H9 (cell line): ENCODE measurements around the gene SNTG2. TPM values are rescaled to one million over a fixed set of nuclear protein-coding genes. Genes with fewer than 3 reads are reported as not detected.

Experiments
- DNase-seq: peaks from one replicate; pipeline ENCODE4 v3.0.0-alpha.2; 2017
- H2AFZ ChIP-seq: one replicate; pipeline ENCODE4 v1.6.1; 2013; ENCODE audit warnings: mild to moderate bottlenecking, low read length, control low read depth, moderate library complexity
- H2AK5ac ChIP-seq: 2 replicates; pipeline ENCODE4 v1.6.1; 2013; ENCODE audit warnings: low read length, control low read depth, mixed read lengths; ENCODE audit not compliant: insufficient read length
- H2BK120ac ChIP-seq: one replicate; pipeline ENCODE4 v1.6.1; 2013; ENCODE audit warnings: low read depth, mild to moderate bottlenecking, low read length, control low read depth, inconsistent platforms; ENCODE audit not compliant: poor library complexity, severe bottlenecking
- H2BK12ac ChIP-seq: 2 replicates; pipeline ENCODE4 v1.6.1; 2013; ENCODE audit warnings: low read length, control low read depth, mixed read lengths, low read depth; ENCODE audit not compliant: insufficient read length
- H2BK15ac ChIP-seq: 2 replicates; pipeline ENCODE4 v1.6.1; 2013; ENCODE audit warnings: low read depth, low read length, control low read depth
- H2BK20ac ChIP-seq: one replicate; pipeline ENCODE4 v1.6.1; 2013; ENCODE audit warnings: low read depth, mild to moderate bottlenecking, low read length, control low read depth, inconsistent platforms; ENCODE audit not compliant: poor library complexity, severe bottlenecking
- H2BK5ac ChIP-seq: 2 replicates; pipeline ENCODE4 v1.6.1; 2013; ENCODE audit warnings: low read length, control low read depth, mixed read lengths; ENCODE audit not compliant: insufficient read length
- H3K14ac ChIP-seq: 2 replicates; pipeline ENCODE4 v1.6.1; 2013; ENCODE audit warnings: low read length, control low read depth; ENCODE audit not compliant: insufficient read depth
- H3K18ac ChIP-seq: 2 replicates; pipeline ENCODE4 v1.6.1; 2013; ENCODE audit warnings: low read depth, mild to moderate bottlenecking, mixed read lengths, low read length, control low read depth; ENCODE audit not compliant: insufficient read length
- H3K23ac ChIP-seq: 2 replicates; pipeline ENCODE4 v1.6.1; 2013; ENCODE audit warnings: low read length, control low read depth, mixed read lengths, low read depth; ENCODE audit not compliant: insufficient read length
- H3K23me2 ChIP-seq: 2 replicates; pipeline ENCODE4 v1.6.1; 2013; ENCODE audit warnings: low read depth, mild to moderate bottlenecking, mixed read lengths, low read length, control low read depth; ENCODE audit not compliant: insufficient read length, poor library complexity, severe bottlenecking
- H3K27ac ChIP-seq: 2 replicates; pipeline ENCODE4 v1.5.1; 2013; ENCODE audit warnings: low read length, control low read depth, mixed read lengths, low read depth; ENCODE audit not compliant: insufficient read length
- H3K27me3 ChIP-seq: 2 replicates; pipeline ENCODE4 v1.6.1; 2013; ENCODE audit warnings: low read length, control low read depth, inconsistent platforms; ENCODE audit not compliant: insufficient read depth
- H3K4ac ChIP-seq: 2 replicates; pipeline ENCODE4 v1.6.1; 2013; ENCODE audit warnings: low read depth, mild to moderate bottlenecking, control low read depth, inconsistent platforms, low read length, moderate library complexity
- H3K4me1 ChIP-seq: 2 replicates; pipeline ENCODE4 v1.6.1; 2013; ENCODE audit warnings: low read length, control low read depth, inconsistent platforms; ENCODE audit not compliant: insufficient read depth
- H3K4me2 ChIP-seq: 2 replicates; pipeline ENCODE4 v1.6.1; 2013; ENCODE audit warnings: low read length, control low read depth, mixed read lengths; ENCODE audit not compliant: insufficient read length, insufficient read depth
- H3K56ac ChIP-seq: 2 replicates; pipeline ENCODE4 v1.6.1; 2013; ENCODE audit warnings: low read depth, mild to moderate bottlenecking, mixed read lengths, low read length, control low read depth; ENCODE audit not compliant: insufficient read length
- H3K79me1 ChIP-seq: 2 replicates; pipeline ENCODE4 v1.6.1; 2013; ENCODE audit warnings: low read depth, mild to moderate bottlenecking, moderate library complexity, low read length, control low read depth, inconsistent platforms; ENCODE audit not compliant: insufficient read depth, poor library complexity, severe bottlenecking
- H3K79me2 ChIP-seq: 2 replicates; pipeline ENCODE4 v1.6.1; 2013; ENCODE audit warnings: low read length, control low read depth, inconsistent platforms; ENCODE audit not compliant: insufficient read depth
- H3K9ac ChIP-seq: 2 replicates; pipeline ENCODE4 v1.6.1; 2013; ENCODE audit warnings: low read length, control low read depth, mixed read lengths; ENCODE audit not compliant: insufficient read length; ENCODE audit errors: extremely low read depth
- H3K9me3 ChIP-seq: one replicate; pipeline ENCODE4 v1.6.1; 2013; ENCODE audit warnings: low read depth, low read length, inconsistent platforms; ENCODE audit not compliant: control insufficient read depth
- H3T11ph ChIP-seq: one replicate; pipeline ENCODE4 v1.6.1; 2013; ENCODE audit warnings: mild to moderate bottlenecking, low read length, control low read depth, inconsistent platforms
- H4K20me1 ChIP-seq: one replicate; pipeline ENCODE4 v1.6.1; 2013; ENCODE audit not compliant: control insufficient read depth, insufficient read length, insufficient read depth
- H4K5ac ChIP-seq: 2 replicates; pipeline ENCODE4 v1.6.1; 2013; ENCODE audit warnings: low read depth, mild to moderate bottlenecking, mixed read lengths, low read length, control low read depth; ENCODE audit not compliant: insufficient read length
- H4K8ac ChIP-seq: replicated peaks from 2 replicates; pipeline ENCODE4 v1.6.1; 2013; ENCODE audit warnings: low read length, control low read depth, mixed read lengths, low read depth; ENCODE audit not compliant: insufficient read length
- H4K91ac ChIP-seq: 2 replicates; pipeline ENCODE4 v1.6.1; 2013; ENCODE audit warnings: low read depth, mild to moderate bottlenecking, moderate library complexity, mixed read lengths, low read length, control low read depth; ENCODE audit not compliant: insufficient read length
- H3K27ac Mint-ChIP-seq, 3 experiments: 2 replicates in 2 of 3; 3 replicates in 1 of 3; pipeline ENCODE4 v1.8.0; 2020 to 2021; ENCODE audit warnings: mixed read lengths in 3 of 3, mild to moderate bottlenecking in 1 of 3, moderate library complexity in 1 of 3
- H3K27me3 Mint-ChIP-seq: 2 replicates; pipeline ENCODE4 v1.8.0; 2021; ENCODE audit warnings: low read depth, mild to moderate bottlenecking, moderate library complexity, mixed read lengths
- H3K36me3 Mint-ChIP-seq, 3 experiments: 2 replicates in 2 of 3; 3 replicates in 1 of 3; pipeline ENCODE4 v1.8.0; 2020 to 2021; ENCODE audit warnings: low read depth in 3 of 3, mixed read lengths in 3 of 3; ENCODE audit not compliant: insufficient read depth in 1 of 3
- H3K4me1 Mint-ChIP-seq, 2 experiments: 2 replicates each; pipeline ENCODE4 v1.8.0; 2020; ENCODE audit warnings: mixed read lengths in 2 of 2
- H3K4me3 Mint-ChIP-seq, 2 experiments: 2 replicates in 1 of 2; 3 replicates in 1 of 2; pipeline ENCODE4 v1.8.0; 2020 to 2021; ENCODE audit warnings: mild to moderate bottlenecking in 2 of 2, mixed read lengths in 2 of 2, moderate library complexity in 1 of 2
- H3K9me3 Mint-ChIP-seq, 2 experiments: 2 replicates in 1 of 2; 3 replicates in 1 of 2; pipeline ENCODE4 v1.8.0; 2020; ENCODE audit warnings: mild to moderate bottlenecking in 2 of 2, mixed read lengths in 2 of 2, moderate library complexity in 1 of 2
- CTCF ChIP-seq: fragments of 200-600 bp; sonication (generic); conservative IDR thresholded peaks from 3 replicates; pipeline ENCODE4 v1.8.0; 2021; ENCODE audit warnings: antibody characterized with exemption, mild to moderate bottlenecking
- WGBS: extraction: QIAGEN DNeasy Blood & Tissue Kit; methylation state at CpG from one replicate; pipeline ENCODE4 v1.1.7; 2013; ENCODE audit warnings: missing lambda C conversion rate, low lambda C conversion rate, mixed read lengths; ENCODE audit not compliant: insufficient read length; ENCODE audit errors: extremely low coverage; 5-methylcytosine and 5-hydroxymethylcytosine counted together
- total RNA-seq: library from RNA; stranded (reverse); gene quantifications from 2 replicates; pipeline ENCODE4 v1.2.1, GENCODE V29; 2021

SNTG2 gene
- total RNA-seq, 1 experiment from 2014 or later: 13.2 TPM

GRCh38 chr2:1068822-1069221 lies 118.2 kb downstream of the SNTG2 start:
- Histone ChIP-seq H3K9me3 (no peaks in the 10 kb centered on the region), H4K5ac (no peak overlapping the region), H2AFZ (no peak overlapping the region), H3K56ac (no peak overlapping the region), H3K23ac (no peak overlapping the region), H3K18ac (no peak overlapping the region), H4K8ac (no peak overlapping the region), H2BK120ac (no peak overlapping the region), H3K27ac (no peak overlapping the region), H3K4ac (no peak overlapping the region), H2BK5ac (no peak overlapping the region), H3K79me2 (no peaks in the 10 kb centered on the region), H3K23me2 (no peaks in the 10 kb centered on the region), H3K4me1 (no peaks in the 10 kb centered on the region), H3K14ac (no peak overlapping the region), H2BK15ac (no peak overlapping the region), H2BK20ac (no peak overlapping the region), H4K91ac (no peak overlapping the region), H3K27me3 (no peaks in the 10 kb centered on the region), H3K4me2 (no peak overlapping the region), H2AK5ac (no peak overlapping the region), H3K79me1 (peaks cover 2% of the 10 kb centered on the region), H3K9ac (no peak overlapping the region), H3T11ph (no peak overlapping the region), H4K20me1 (no peaks in the 10 kb centered on the region), H2BK12ac (no peak overlapping the region)
- H3K36me3 Mint-ChIP-seq: peaks cover 4 to 25% (median 17%) of the 10 kb centered on the region in 3 experiments; a peak in 6 of 7 replicates
- H3K27me3 Mint-ChIP-seq: peaks cover 3% of the 10 kb centered on the region; the same call in 1 of the 2 replicates
- peaks cover 5 to 6% of the 10 kb centered on the region in 2 experiments; a peak in 3 of 5 replicates for H3K9me3 Mint-ChIP-seq
- no peak for DNase-seq
- no peak for TF ChIP-seq CTCF
- no CpG with 5 or more reads among the region's 7 CpGs for WGBS
- no peak overlapping the region for H3K27ac Mint-ChIP-seq
- no peak overlapping the region for H3K4me3 Mint-ChIP-seq
- peaks cover 2 to 4% of the 10 kb centered on the region in 2 experiments; a peak in 2 of 4 replicates for H3K4me1 Mint-ChIP-seq
